Jurkat, Clone E6-1 (cell line): ENCODE measurements around the gene SLC25A3.

Experiments used
- DNase-seq: peaks from one replicate; pipeline ENCODE4 v3.0.0-alpha.2; 2011; ENCODE audit warnings: low read depth, low spot score
- H3K4me3 ChIP-seq: 2 replicates; pipeline ENCODE4 v1.5.1; 2011; ENCODE audit warnings: mild to moderate bottlenecking, low read length, control low read depth, moderate library complexity

Gene SLC25A3

DNA sequence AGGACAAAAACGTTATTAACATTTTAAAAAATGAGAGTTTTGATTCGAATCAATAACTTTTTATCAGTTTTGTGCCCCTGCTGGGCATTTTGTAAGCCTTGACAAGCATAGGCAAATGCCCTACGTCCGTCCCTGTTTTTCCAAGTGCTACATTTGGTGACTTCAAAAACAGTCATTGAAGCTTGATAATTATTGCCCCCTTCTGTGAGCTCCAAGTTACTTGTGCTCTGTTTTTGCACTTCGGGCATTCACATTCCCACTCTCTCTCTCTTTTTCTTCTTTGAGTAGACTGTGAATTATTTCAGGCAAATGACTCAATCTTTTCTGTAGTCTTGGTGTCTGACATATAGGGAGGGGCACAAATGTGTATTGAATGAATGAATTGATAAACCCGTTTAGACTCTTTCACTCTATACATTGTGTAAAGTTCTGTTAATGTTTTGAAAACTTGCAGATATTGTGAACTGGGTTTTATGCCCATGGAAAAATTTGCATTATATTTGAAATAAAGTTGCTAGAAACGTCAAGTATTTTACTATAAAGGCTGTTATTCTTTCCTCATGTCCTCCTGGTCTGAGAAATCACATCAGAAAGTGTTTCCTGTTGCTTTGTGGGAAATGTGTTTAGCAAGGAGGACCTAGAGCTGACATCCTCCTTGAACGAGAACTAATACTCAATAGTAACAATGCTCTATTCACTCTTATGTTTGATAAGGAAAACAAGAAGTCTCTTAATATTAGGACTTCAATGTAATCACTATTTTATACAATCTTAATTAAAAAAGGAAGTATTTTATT lies 53.0 kb downstream of the SLC25A3 start:
- H3K4me3 ChIP-seq = peak overlapping the region; percentile 92
- no peak for DNase-seq

DNA sequence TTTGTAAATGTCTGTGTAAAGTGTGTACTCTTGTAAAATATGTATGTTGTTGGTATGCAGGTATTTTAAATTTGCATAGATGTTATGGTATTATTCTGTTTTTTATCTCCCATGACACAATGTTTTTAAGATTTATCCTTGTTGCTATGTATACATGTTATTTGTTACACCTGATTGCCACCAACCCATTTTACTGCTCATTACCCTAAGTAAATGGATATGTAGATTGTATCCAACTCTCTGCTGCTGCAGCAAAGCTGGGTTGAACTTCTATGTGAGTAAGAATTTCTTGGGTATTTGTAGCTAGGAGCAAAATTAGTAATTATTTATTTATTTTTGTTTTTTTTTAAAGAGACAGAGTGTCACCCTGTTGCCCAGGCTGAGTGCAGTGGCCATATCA lies 57.8 kb downstream of the SLC25A3 start:
- no peak overlapping the region for H3K4me3 ChIP-seq
- no peak for DNase-seq

DNA sequence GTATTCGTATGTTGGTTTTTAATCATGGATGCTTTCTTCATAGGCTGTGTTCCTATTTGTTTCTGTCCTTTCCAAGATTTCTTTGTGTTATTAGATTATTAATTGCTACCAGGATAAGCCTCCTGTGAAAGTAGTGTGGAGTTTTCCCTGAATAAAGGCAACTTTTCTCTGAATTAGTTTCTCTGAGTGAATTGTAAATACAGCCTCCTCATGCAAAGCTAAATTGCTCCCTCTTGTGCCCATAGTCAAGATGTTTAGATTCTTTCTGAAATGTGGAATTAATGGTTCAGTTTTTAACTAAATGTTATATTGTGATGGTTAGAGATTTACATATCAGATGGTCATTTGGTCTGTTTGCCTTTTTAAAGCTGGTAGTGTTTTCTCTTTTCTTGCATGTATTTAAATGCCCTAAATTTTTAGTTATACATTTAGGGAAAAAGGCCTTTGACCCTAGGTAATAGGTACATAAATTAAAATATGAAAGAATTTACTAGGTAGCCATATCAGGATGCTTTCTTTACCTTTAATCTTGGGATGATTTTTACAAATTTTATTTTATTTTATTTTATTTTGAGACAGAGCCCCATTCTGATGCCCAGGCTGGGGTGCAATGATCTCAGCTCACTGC lies 60.5 kb downstream of the SLC25A3 start:
- peak; percentile 49 for DNase-seq
- H3K4me3 ChIP-seq = no peak overlapping the region
